GM12892 (cell line): ENCODE measurements around the gene GAPDH.

Source experiments
- POLR2A ChIP-seq: IDR thresholded peaks from 2 replicates; pipeline ENCODE4 v1.6.1; 2011; ENCODE audit warnings: low read depth, low read length, control low read depth
- POLR2AphosphoS5 ChIP-seq: IDR thresholded peaks from 2 replicates; pipeline ENCODE4 v1.6.1; 2011; ENCODE audit warnings: low read depth, low read length, control low read depth

GRCh38 chr12:6547987-6548386 is 13.7 kb downstream of the GAPDH start:
- TF ChIP-seq POLR2AphosphoS5 (no peak), POLR2A (no peak)
